ENCODE measurements around the gene EXOC4.

EXOC4 gene

DNA sequence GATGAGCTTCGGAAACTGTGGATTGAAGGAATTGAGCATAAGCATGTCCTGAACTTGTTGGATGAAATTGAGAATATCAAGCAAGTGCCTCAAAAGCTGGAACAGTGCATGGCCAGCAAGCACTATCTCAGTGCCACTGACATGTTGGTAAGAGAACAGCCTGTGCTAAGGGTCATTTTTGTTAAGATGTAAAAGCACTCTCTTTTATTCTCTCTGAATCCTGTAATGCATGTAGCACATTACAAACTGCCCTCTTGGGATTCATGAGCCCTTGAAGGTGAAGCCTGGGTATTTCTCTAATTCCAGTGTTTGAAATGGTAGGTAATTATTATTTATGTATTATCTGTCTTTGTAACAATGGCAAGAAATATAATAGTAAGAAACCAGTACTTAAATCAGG, 36.1 kb downstream of the EXOC4 start:
- peaks cover 15% of the 10 kb centered on the region for H3K36me3 ChIP-seq (ENCODE audit: insufficient read depth, low read length)
- H3K4me3 ChIP-seq (ENCODE audit: low read length), result no peak overlapping the region
- no peak overlapping the region for H2AFZ ChIP-seq (ENCODE audit: low read depth, low read length)
- no peaks in the 10 kb centered on the region for H3K9me3 ChIP-seq (ENCODE audit: low read length)
- no peaks in the 10 kb centered on the region for H3K27me3 ChIP-seq (ENCODE audit: insufficient read depth, low read length)
- H3K4me1 ChIP-seq (ENCODE audit: insufficient read depth, low read length), result no peaks in the 10 kb centered on the region

DNA sequence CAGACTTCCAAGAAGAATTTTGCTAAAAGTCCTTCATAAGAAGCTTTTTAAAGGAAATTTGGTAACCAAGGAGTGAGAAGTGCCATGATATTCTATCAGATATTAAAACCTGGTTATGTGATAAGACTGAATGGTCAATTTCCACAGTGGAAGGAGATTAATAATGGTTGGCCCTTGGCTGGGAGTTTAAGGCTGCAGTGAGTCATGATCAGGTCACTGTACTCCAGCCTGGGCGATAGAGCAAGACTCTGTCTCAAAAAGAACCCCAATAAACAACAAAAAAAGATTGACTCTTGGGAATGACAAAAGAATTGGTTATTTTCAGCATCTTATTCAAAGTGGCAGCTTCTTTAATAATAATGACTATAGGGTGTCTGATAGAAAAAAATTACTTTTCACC, 37.2 kb downstream of the EXOC4 start:
- H3K4me1 ChIP-seq (ENCODE audit: insufficient read depth, low read length), result no peaks in the 10 kb centered on the region
- H3K9me3 ChIP-seq (ENCODE audit: low read length), result no peaks in the 10 kb centered on the region
- no peak overlapping the region for H3K4me3 ChIP-seq (ENCODE audit: low read length)
- H3K36me3 ChIP-seq (ENCODE audit: insufficient read depth, low read length), result peaks cover 15% of the 10 kb centered on the region
- H2AFZ ChIP-seq (ENCODE audit: low read depth, low read length), result no peak overlapping the region
- no peaks in the 10 kb centered on the region for H3K27me3 ChIP-seq (ENCODE audit: insufficient read depth, low read length)

DNA sequence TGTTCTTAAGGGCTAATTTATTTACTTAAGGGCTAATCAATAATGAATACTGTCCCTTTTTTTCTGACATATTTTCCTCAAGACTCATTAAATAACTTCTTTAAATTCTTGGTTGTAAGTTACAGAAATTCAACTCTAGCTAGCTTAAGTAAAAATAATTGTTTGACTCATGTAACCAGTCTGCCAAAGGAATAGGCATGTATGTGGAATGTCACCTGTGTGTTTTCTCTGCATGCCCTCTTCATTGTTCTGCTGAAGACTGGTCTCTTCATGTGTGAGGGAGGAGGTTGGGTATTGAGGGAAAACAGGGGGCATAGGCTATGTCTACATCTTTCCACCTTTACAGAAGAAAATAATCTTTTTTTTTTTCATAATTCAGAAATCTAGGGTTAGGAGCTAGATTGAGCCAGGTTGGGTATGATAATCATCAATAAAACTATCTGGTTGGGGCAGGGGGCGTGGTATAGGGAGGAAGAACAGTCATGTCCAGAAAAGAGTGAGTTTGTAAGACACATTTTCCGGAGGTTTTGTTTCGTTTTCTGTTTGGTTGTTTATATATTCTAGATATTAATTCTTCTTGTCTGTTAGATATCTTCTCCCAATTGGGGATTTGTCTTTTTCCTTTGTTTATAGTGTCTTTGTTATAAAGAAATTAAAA, 37.9 kb downstream of the EXOC4 start:
- H3K9me3 ChIP-seq (ENCODE audit: low read length), result no peaks in the 10 kb centered on the region
- no peaks in the 10 kb centered on the region for H3K4me1 ChIP-seq (ENCODE audit: insufficient read depth, low read length)
- H3K36me3 ChIP-seq (ENCODE audit: insufficient read depth, low read length), result peaks cover 15% of the 10 kb centered on the region
- H3K27me3 ChIP-seq (ENCODE audit: insufficient read depth, low read length), result no peaks in the 10 kb centered on the region
- no peak overlapping the region for H2AFZ ChIP-seq (ENCODE audit: low read depth, low read length)
- H3K4me3 ChIP-seq (ENCODE audit: low read length), result no peak overlapping the region

DNA sequence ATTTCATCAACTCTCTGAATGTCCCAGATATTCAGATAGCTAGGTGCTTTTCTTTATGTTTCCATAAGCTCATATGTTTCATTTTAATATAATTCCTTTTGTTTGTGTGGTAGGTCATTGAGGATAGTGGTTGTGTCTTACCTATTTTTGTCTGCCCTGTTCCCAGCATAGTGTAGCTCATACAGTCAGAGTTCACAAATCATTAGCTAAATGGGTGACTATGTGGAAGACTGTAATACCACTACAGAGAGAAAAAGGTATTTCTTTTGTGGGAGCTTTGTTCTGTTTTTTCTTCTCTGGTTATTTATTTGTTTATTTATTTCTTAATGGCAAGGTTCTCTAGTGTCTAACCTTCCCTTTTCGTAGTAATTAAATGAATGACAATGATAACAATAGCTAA, 39.8 kb downstream of the EXOC4 start:
- H3K27me3 ChIP-seq (ENCODE audit: insufficient read depth, low read length), result no peaks in the 10 kb centered on the region
- no peaks in the 10 kb centered on the region for H3K4me1 ChIP-seq (ENCODE audit: insufficient read depth, low read length)
- no peak overlapping the region for H3K4me3 ChIP-seq (ENCODE audit: low read length)
- peaks cover 11% of the 10 kb centered on the region for H3K36me3 ChIP-seq (ENCODE audit: insufficient read depth, low read length)
- H3K9me3 ChIP-seq (ENCODE audit: low read length), result no peaks in the 10 kb centered on the region
- H2AFZ ChIP-seq (ENCODE audit: low read depth, low read length), result no peak overlapping the region

DNA sequence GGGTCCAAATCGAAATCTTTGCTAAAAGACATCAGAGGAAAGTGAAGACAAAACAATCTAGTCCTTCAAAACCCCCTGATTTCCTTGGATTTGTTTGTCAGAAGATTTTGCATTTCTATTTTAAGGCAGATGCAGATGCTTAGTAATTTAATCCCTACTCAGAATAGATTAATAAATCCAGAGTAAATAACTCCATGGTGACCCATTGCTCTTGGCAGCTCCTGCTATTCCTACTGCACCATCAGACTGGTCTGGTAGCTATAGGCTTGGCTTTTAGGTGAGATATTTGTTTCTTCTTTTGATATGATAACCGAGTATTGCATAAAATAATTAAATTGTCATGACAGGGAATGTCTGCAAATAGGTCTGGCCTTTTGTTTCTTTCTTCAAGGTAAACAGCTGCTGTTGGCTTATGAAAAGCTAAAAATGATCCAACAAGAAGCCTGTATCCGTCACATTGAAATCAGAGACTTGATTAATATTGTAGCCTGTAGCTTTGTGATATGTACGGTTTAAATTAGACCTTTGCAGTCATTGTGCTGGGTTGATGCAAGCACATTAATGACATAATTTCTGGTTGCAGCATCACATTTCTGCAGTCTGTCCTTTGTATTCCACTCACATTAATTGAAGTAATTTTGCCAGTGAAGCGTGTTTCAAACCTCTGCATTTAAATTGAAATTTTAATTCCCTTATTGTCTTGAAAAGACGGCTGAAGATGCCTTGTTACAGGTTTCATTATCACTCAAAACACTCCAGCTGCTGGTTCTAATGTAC, 40.7 kb downstream of the EXOC4 start:
- Histone ChIP-seq H3K36me3 (ENCODE audit: insufficient read depth, low read length) (peaks cover 11% of the 10 kb centered on the region), H3K9me3 (ENCODE audit: low read length) (no peaks in the 10 kb centered on the region), H2AFZ (ENCODE audit: low read depth, low read length) (no peak overlapping the region), H3K27me3 (ENCODE audit: insufficient read depth, low read length) (no peaks in the 10 kb centered on the region), H3K4me1 (ENCODE audit: insufficient read depth, low read length) (peaks cover 6% of the 10 kb centered on the region), H3K4me3 (ENCODE audit: low read length) (no peak overlapping the region)

DNA sequence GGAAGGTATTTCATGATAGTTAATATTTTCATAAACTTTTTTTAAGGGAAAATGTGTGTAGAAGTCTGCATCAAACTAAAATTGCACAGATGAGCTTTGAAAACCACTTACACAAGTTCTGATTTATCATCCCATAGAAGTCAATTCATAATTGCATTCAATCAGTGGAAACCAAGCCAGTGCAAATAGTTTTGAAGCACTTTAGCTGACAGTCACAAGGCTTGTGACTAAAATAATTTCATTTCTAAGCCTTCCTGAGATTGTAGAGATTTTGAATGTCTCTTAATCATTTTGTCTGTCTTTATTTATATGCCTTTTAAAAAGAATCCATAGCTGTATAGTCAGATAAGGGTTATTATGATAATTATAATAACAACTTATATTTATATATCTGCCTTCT, 41.4 kb downstream of the EXOC4 start:
- Histone ChIP-seq H3K4me1 (ENCODE audit: insufficient read depth, low read length) (peaks cover 6% of the 10 kb centered on the region), H2AFZ (ENCODE audit: low read depth, low read length) (no peak overlapping the region), H3K36me3 (ENCODE audit: insufficient read depth, low read length) (peaks cover 11% of the 10 kb centered on the region), H3K9me3 (ENCODE audit: low read length) (no peaks in the 10 kb centered on the region), H3K4me3 (ENCODE audit: low read length) (no peak overlapping the region), H3K27me3 (ENCODE audit: insufficient read depth, low read length) (no peaks in the 10 kb centered on the region)

DNA sequence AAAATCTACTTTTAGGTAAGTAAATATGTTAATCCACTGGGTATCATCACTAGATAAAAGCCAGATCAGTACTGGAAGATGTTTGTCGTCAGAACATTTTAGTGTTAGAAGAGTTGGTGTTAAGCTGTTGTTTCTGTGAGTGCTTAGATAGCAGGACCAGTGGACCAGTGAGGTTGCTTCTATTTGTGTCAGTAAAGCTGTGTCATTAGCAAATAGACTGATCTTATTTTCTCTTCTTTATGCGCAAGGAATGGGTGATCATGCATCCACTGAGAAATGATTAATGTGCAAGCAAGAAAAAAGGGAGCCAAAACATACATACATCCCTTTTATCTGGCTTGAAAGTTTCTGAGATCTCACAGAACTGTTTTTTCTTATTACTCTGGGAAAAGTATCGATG, 42.6 kb downstream of the EXOC4 start:
- peaks cover 7% of the 10 kb centered on the region for H3K36me3 ChIP-seq (ENCODE audit: insufficient read depth, low read length)
- no peaks in the 10 kb centered on the region for H3K9me3 ChIP-seq (ENCODE audit: low read length)
- no peak overlapping the region for H3K4me3 ChIP-seq (ENCODE audit: low read length)
- H2AFZ ChIP-seq (ENCODE audit: low read depth, low read length), result no peak overlapping the region
- no peaks in the 10 kb centered on the region for H3K27me3 ChIP-seq (ENCODE audit: insufficient read depth, low read length)
- H3K4me1 ChIP-seq (ENCODE audit: insufficient read depth, low read length), result peaks cover 6% of the 10 kb centered on the region

DNA sequence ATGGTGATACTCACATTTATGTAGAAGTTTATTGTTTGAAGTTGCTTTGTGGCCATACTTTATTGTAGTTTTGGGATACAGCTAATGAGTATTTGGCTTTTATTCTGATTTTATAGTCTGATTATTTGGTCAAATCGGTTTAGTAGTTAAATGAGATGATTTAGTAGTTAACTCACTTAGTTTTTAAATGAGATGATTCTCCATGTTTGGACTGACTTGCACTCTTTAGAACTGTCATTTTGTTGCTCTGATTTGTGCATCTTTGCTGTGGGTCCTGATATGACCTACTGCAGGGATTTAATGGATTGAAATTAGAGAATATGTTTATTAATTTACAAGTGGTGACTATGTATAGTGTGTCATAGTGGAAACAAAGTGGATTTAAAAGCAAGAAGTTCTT, 44.2 kb downstream of the EXOC4 start:
- H3K4me1 ChIP-seq (ENCODE audit: insufficient read depth, low read length), result peaks cover 6% of the 10 kb centered on the region
- no peak overlapping the region for H3K4me3 ChIP-seq (ENCODE audit: low read length)
- peaks cover 2% of the 10 kb centered on the region for H3K36me3 ChIP-seq (ENCODE audit: insufficient read depth, low read length)
- H3K27me3 ChIP-seq (ENCODE audit: insufficient read depth, low read length), result no peaks in the 10 kb centered on the region
- no peak overlapping the region for H2AFZ ChIP-seq (ENCODE audit: low read depth, low read length)
- no peaks in the 10 kb centered on the region for H3K9me3 ChIP-seq (ENCODE audit: low read length)

DNA sequence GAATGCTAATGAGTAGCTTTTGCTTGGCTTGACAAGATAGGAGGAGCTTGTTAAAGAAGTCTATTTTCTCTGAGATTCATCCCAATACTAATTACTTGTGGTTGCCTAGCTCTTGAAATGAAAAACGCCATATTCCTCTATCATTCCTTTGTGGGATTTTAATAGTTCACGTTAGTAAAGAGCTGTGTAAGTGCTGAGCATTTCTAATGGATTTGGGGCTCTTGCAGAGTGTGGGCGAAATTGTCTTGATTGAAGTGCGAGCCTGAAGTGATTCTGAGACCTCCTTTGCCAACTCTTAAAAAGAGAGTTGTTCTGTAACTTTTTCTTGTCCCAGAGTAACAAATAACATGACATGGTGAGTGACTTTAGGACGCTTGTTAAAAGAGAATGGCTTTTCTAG, 45.2 kb downstream of the EXOC4 start:
- Histone ChIP-seq H2AFZ (ENCODE audit: low read depth, low read length) (no peak overlapping the region), H3K27me3 (ENCODE audit: insufficient read depth, low read length) (no peaks in the 10 kb centered on the region), H3K4me3 (ENCODE audit: low read length) (no peak overlapping the region), H3K36me3 (ENCODE audit: insufficient read depth, low read length) (no peaks in the 10 kb centered on the region), H3K9me3 (ENCODE audit: low read length) (no peaks in the 10 kb centered on the region), H3K4me1 (ENCODE audit: insufficient read depth, low read length) (peaks cover 6% of the 10 kb centered on the region)

DNA sequence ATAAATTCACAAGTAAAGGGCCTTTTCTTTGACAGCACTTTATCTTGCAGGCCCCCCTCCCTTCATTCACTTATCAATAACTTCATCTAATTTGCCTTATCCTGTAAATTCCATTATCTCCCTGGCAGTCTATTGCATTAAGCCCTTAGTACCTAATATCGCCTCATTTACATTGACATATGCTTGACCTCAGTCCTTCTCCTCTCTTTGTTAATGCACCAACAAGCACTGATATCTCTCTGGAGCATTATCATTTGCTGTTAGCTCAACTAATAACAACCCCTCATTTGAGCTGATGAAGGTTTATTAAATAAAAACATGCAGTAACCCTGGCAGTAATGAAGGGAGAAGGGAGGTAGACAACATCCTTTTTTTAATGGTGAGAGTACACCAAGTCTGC, 46.8 kb downstream of the EXOC4 start:
- H2AFZ ChIP-seq (ENCODE audit: low read depth, low read length), result no peak overlapping the region
- H3K4me1 ChIP-seq (ENCODE audit: insufficient read depth, low read length), result peaks cover 6% of the 10 kb centered on the region
- H3K9me3 ChIP-seq (ENCODE audit: low read length), result no peaks in the 10 kb centered on the region
- H3K27me3 ChIP-seq (ENCODE audit: insufficient read depth, low read length), result no peaks in the 10 kb centered on the region
- no peaks in the 10 kb centered on the region for H3K36me3 ChIP-seq (ENCODE audit: insufficient read depth, low read length)
- H3K4me3 ChIP-seq (ENCODE audit: low read length), result no peak overlapping the region

DNA sequence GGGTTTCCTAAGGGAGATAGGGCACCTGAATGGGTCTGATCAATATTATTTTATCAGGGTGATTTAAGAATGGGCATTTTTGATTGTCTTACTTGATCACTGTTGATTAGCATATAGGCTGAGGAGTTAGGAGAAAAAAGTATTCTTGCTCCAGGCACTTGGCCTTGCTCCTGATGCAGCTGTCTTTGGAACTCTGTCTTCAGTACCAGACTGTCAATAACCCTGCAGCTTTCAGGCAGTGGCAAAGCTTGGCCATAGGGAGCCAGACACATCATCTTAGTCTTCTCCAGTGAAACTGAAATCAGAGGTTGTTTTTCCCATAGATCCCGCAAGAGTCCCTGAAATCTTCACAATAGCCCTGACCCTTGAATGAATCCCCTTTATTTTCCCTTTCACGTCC, 47.2 kb downstream of the EXOC4 start:
- H3K27me3 ChIP-seq (ENCODE audit: insufficient read depth, low read length), result no peaks in the 10 kb centered on the region
- no peaks in the 10 kb centered on the region for H3K36me3 ChIP-seq (ENCODE audit: insufficient read depth, low read length)
- no peaks in the 10 kb centered on the region for H3K9me3 ChIP-seq (ENCODE audit: low read length)
- H3K4me3 ChIP-seq (ENCODE audit: low read length), result no peak overlapping the region
- peaks cover 6% of the 10 kb centered on the region for H3K4me1 ChIP-seq (ENCODE audit: insufficient read depth, low read length)
- H2AFZ ChIP-seq (ENCODE audit: low read depth, low read length), result no peak overlapping the region

DNA sequence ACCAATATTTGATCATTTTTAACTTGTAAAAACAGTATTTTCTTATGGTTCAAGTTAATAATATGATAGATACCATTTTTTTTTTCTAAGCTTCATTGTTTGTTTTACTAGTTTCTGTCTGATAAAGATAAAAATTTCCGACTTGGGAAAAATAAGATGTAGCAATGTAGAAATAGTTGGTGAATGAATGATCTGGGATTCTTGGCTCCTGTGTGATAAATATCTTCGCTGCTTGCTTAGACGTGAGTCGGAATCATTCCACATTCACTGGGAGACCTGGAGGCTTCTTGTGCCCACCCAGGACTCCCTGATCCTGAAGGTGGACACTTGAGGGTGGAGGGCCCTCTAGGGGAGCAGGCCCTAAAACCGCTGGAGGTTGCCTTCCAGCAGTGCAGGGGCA, 47.9 kb downstream of the EXOC4 start:
- no peak overlapping the region for H3K4me3 ChIP-seq (ENCODE audit: low read length)

DNA sequence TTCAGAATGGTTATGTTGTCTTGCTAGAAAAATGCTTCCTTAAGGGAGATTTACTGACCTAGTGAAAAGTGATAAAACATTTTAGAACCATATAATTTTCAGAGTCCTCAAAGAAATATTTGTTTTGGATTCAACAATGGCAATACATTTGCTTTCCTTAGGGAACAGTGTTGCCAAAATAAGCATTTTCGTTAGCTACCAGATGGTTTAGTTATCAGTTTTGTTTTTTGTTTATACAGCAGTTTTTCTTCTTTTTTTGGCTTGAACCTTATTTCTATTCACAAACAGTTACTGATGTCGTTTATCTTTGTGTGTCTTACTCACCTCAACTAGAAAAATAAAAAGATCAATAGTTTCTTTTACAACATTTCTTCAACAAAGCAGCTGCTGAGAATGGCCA, 48.6 kb downstream of the EXOC4 start:
- Histone ChIP-seq H3K4me1 (ENCODE audit: insufficient read depth, low read length) (peaks cover 6% of the 10 kb centered on the region), H3K27me3 (ENCODE audit: insufficient read depth, low read length) (no peaks in the 10 kb centered on the region), H3K36me3 (ENCODE audit: insufficient read depth, low read length) (peaks cover 6% of the 10 kb centered on the region), H3K4me3 (ENCODE audit: low read length) (no peak overlapping the region), H3K9me3 (ENCODE audit: low read length) (no peaks in the 10 kb centered on the region), H2AFZ (ENCODE audit: low read depth, low read length) (no peak overlapping the region)

More for the DNA sequence above, 47.9 kb downstream of the EXOC4 start:
- peaks cover 1% of the 10 kb centered on the region for H3K36me3 ChIP-seq (ENCODE audit: insufficient read depth, low read length)
- no peaks in the 10 kb centered on the region for H3K9me3 ChIP-seq (ENCODE audit: low read length)
- peaks cover 6% of the 10 kb centered on the region for H3K4me1 ChIP-seq (ENCODE audit: insufficient read depth, low read length)
- no peaks in the 10 kb centered on the region for H3K27me3 ChIP-seq (ENCODE audit: insufficient read depth, low read length)
- H2AFZ ChIP-seq (ENCODE audit: low read depth, low read length), result no peak overlapping the region

DNA sequence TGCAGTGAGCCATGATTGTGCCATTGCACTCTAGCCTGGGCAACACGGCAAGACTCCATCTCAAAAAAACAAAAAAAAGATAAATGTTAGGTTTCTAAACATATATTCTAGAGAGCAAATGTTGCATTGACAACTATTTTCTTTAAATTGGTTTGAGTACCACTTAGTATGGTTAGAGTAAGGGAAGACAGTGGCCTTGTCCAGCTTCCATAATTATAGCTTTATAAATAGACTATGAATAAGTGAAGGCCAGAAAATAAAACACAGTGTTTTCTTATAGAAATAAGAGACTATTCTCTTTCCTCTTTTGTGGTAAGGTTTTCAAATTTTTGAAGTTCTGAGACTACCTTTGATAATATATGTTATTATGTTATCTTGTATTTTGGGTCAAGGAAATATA, 50.5 kb downstream of the EXOC4 start:
- Histone ChIP-seq H3K36me3 (ENCODE audit: insufficient read depth, low read length) (peaks cover 25% of the 10 kb centered on the region), H3K9me3 (ENCODE audit: low read length) (no peaks in the 10 kb centered on the region), H2AFZ (ENCODE audit: low read depth, low read length) (no peak overlapping the region), H3K27me3 (ENCODE audit: insufficient read depth, low read length) (no peaks in the 10 kb centered on the region), H3K4me3 (ENCODE audit: low read length) (no peak overlapping the region), H3K4me1 (ENCODE audit: insufficient read depth, low read length) (peaks cover 2% of the 10 kb centered on the region)
